ENCODE measurements around the gene SLC43A2.

- TF ChIP-seq, protein P1, sequence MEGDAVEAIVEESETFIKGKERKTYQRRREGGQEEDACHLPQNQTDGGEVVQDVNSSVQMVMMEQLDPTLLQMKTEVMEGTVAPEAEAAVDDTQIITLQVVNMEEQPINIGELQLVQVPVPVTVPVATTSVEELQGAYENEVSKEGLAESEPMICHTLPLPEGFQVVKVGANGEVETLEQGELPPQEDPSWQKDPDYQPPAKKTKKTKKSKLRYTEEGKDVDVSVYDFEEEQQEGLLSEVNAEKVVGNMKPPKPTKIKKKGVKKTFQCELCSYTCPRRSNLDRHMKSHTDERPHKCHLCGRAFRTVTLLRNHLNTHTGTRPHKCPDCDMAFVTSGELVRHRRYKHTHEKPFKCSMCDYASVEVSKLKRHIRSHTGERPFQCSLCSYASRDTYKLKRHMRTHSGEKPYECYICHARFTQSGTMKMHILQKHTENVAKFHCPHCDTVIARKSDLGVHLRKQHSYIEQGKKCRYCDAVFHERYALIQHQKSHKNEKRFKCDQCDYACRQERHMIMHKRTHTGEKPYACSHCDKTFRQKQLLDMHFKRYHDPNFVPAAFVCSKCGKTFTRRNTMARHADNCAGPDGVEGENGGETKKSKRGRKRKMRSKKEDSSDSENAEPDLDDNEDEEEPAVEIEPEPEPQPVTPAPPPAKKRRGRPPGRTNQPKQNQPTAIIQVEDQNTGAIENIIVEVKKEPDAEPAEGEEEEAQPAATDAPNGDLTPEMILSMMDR (CRISPR knock-in tag; IDR thresholded peaks at IDR 0.05): no peak
- no peak for TF ChIP-seq PBX3 (CRISPR knock-in tag; IDR thresholded peaks at IDR 0.05; ENCODE audit: borderline replicate concordance)
- no peak for TF ChIP-seq MBNL3 (CRISPR knock-in tag; conservative IDR thresholded peaks at IDR 0.05)
- TF ChIP-seq JDP2 (CRISPR knock-in tag; IDR thresholded peaks at IDR 0.05; ENCODE audit: borderline replicate concordance): no peak
- TF ChIP-seq ZSCAN5A (CRISPR knock-in tag; IDR thresholded peaks at IDR 0.05; ENCODE audit: borderline replicate concordance): no peak
- no peak for TF ChIP-seq GPN1 (CRISPR knock-in tag; IDR thresholded peaks at IDR 0.05; ENCODE audit: borderline replicate concordance)
- no peak for TF ChIP-seq POLR2A (IDR thresholded peaks at IDR 0.05; ENCODE audit: insufficient read depth in 1 of 2, low read depth in 2 of 2, low read length in 2 of 2)
- TF ChIP-seq IRF1 (CRISPR knock-in tag; IDR thresholded peaks at IDR 0.05; ENCODE audit: low read depth): no peak
- TF ChIP-seq NFATC3 (CRISPR knock-in tag; IDR thresholded peaks at IDR 0.05): no peak
- TF ChIP-seq HOMEZ (CRISPR knock-in tag; IDR thresholded peaks at IDR 0.05; ENCODE audit: low read depth): no peak
- no peak for TF ChIP-seq ZBTB7A (CRISPR knock-in tag; IDR thresholded peaks at IDR 0.05)
These were observed 20.0 kb downstream of the SLC43A2 start for GRCh38 chr17:1608676-1609075.

All from HepG2 (cell line).